GM12891 (cell line): ENCODE data around the gene FAM83F.

Experiments
- POLR2A ChIP-seq: IDR thresholded peaks from 2 replicates; pipeline ENCODE4 v1.6.1; 2011; ENCODE audit warnings: low read depth, low read length, control low read depth
- POLR2AphosphoS5 ChIP-seq: IDR thresholded peaks from 2 replicates; pipeline ENCODE4 v1.6.1; 2011; ENCODE audit warnings: low read depth, low read length, control low read depth
- TAF1 ChIP-seq: IDR thresholded peaks from 2 replicates; pipeline ENCODE4 v1.6.1; 2011; ENCODE audit warnings: low read depth, low read length, control low read depth

DNA sequence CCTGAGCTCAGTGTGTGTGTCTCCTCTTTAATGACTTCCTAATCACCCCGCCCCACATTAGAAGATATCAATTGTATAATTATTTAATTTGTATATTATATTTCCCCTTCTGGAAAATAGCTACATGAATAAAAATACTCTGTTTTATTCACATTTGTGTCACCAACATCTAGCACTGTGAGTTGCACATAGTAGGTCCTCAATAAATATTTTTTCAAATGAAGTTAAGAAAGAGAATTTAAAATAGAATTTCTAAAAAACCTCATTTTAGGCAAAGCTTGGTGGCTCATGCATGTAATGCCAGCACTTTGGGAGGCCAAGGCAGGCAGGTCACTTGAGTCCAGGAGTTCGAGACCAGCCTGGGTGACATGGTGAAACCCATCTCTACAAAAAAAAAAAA is 59.7 kb downstream of the FAM83F start:
- TF ChIP-seq POLR2A (no peak), POLR2AphosphoS5 (no peak), TAF1 (no peak)
